Medulla oblongata (tissue), 1 donor: Measurements from ENCODE around the gene NRG3.

ENCODE experiments used
- DNase-seq: peaks from one replicate; pipeline ENCODE4 v3.0.0-alpha.2; 2015; ENCODE audit errors: extremely low spot score

The NRG3 gene

DNA sequence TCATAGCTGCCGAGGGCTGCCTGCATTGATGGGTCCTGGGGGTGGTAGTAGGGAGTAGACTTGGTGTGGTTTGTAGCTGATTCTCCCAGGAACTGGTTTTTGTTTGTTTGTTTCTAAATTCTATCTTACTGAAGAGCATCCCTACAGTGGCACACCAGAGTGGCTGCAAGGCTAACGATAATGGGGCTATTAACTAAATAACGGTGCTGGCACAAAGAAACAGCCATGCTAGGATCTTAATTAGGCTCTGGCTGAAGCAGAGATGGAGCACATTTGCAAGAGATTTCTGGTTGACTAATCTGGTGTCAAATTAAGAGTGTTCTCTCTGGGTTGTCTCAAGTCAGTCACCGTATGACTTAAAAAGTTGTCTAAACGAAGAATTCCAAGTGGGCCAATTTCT lies 590.0 kb downstream of the NRG3 start:
- DNase-seq: no peak

- DNase-seq: no peak
Measured at GRCh38 chr10:82468453-82468852, 593.5 kb downstream of the NRG3 start.

DNA sequence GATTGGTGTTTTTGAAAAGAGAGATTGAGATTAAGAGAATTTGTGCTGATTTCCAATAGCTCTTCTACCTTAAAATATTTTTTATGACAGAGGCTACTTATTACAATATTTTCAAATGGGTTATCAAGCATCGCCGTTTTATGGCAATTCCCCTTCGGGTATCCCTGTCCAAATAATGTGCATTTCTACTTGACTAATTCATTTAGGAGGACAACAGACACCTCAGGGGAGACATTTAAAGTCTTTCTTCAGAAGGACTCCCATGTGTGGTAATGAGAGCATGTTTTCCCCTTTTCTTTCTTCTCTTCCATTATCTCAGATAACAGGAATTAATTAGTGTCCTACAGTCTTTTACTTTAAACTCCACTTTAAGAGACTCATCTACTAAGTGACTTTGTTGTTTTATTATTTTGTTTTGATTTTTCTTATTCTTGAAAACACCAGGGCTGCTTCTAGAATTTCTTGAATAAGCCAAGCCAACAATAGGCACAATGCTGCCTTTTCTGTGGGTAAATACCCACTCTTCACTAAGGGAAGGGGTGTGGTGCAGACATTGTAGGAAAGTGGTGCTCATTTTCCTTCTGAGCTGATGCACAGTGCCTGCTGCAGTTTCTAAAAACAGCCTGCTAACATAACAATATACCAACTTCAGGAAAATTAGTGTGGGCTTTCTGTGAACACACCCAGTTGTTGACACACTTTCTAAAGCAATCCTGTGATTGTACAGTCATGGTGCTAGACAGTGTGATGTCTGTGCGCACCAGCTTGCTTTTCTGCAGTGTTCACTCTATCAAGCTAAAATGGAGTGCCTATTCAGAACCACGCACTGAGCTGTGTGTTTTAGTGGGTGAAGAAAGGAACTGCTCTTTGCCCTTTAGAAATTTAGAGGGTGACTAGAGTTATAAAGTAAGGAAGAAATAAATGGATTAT lies 597.7 kb downstream of the NRG3 start:
- DNase-seq: no peak

DNA sequence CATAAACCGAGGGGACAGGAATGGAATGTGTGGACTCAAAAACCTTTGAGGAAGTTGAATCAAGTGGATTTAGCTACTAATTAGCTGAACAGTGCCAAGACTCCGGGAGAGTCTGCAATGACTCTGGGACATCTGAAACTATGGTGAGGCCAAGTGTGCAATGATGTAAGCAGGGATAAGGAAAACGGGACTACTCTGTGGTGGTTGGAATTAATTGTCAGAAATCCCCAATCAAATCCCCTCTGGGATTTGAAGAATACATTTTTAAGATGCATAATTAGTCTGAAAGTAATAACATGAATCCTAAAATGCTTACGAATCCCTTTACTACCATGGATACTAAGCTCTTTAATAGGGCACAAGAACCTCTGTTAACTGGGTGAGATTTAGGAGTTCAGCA lies 602.8 kb downstream of the NRG3 start:
- DNase-seq: no peak

GRCh38 chr10:82492647-82493046 lies 617.7 kb downstream of the NRG3 start:
- DNase-seq: no peak

GRCh38 chr10:82496114-82496513 lies 621.1 kb downstream of the NRG3 start:
- DNase-seq: no peak

DNA sequence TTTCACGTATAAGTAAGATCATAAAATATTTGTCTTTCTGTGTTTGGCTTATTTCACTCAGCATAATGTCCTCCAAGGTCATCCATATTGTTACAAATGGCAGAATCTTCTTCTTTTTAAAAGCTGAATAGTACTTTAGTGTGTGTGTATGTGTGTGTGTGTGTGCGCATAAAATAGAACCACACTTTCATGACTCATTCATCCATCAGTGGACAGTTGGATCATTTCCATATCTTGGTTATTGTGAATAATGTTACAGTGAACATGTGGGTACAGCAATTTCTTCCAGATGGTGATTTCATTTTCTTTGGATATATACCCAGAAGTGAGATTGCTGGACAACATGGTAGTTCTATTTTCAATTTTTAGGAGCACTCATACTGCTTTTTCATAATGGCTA lies 622.4 kb downstream of the NRG3 start:
- DNase-seq: no peak

- peak; percentile 21 for DNase-seq
Measured at GRCh38 chr10:82498976-82499375, 624.0 kb downstream of the NRG3 start.

GRCh38 chr10:82505009-82505408 lies 630.0 kb downstream of the NRG3 start:
- DNase-seq: no peak

- no peak for DNase-seq
Measured at GRCh38 chr10:82506680-82507376, 631.8 kb downstream of the NRG3 start.

- no peak for DNase-seq
Measured at GRCh38 chr10:82515256-82515655, 640.3 kb downstream of the NRG3 start.

DNA sequence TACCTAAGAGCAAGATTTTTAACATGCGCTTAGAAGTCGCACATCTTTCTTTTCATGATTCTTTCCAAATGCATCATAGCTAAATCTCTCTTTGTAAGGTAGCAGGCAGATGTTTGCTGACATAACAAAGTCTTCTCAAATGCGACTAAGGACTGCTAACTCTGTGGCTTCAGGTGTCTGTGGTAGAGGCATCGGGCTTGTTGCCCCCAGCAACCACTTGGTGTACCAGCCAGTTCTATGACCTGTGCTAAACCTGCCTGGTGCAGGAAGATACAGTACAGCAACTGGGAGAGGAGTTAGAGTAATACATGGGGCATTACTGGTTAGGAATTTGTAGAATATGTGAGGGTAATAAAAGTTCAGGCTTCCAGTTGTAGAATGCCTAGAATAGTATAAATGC lies 654.1 kb downstream of the NRG3 start:
- DNase-seq: no peak

DNA sequence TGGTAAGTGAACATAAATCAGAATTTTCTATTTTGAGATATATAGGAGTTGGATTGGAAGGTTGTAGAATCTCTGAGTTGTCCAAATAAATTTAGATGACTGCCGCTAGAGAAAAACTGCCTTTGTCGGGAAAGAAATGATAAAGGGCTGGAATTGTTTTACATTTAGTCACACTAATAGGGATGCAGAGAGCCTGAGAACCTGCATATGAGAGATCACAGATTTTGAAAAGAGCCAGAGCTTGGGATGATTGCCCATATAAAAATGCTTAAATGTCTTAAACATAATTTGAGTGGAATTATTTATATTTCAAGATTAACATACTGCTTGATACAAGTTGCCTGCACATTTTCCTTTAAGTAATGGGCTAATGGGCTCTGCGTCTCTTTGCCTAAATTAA lies 660.5 kb downstream of the NRG3 start:
- no peak for DNase-seq

- DNase-seq: no peak
Measured at GRCh38 chr10:82536668-82537067, 661.7 kb downstream of the NRG3 start.

- DNase-seq: no peak
Measured at GRCh38 chr10:82538272-82538671, 663.3 kb downstream of the NRG3 start.

DNA sequence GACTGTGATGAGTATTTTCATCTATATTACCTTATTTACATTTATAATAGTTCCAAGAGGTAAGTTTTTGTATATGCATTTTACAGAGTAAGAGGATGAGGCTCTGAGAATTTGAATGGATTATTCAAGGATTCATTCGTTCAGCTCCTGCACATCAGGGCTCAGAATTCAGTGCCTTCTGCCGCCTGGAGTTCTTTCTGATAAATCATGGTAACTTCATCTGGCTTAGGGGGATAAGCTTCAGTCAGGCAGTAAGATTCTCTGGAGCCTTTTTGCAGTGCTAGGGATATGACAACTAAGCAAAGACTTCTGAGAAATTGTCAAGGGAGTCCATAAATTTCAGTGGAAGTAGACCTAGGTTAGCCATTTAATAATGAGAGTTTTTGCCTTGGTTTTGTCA lies 668.6 kb downstream of the NRG3 start:
- DNase-seq: no peak

DNA sequence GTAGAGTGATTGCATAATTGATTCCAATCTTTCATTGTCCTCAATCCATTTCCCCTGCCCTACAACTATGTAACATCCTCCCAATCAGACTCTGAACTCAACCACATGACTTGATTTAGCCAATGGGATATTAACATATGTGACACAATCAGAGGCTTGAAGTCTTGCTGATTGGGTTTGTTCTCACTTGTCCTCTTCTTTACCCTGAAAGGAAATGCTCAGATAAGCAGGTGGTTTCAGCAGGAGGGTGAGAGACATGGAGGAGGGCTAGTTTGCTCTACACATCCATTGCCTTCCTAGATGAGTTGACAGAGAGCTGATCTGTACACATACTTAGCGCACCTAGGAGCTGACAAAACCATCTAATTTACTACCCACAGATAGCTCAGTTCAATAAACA lies 669.4 kb downstream of the NRG3 start:
- no peak for DNase-seq

GRCh38 chr10:82551506-82551905 lies 676.5 kb downstream of the NRG3 start:
- no peak for DNase-seq

GRCh38 chr10:82552267-82552666 lies 677.3 kb downstream of the NRG3 start:
- DNase-seq: no peak

- no peak for DNase-seq
Measured at GRCh38 chr10:82554381-82554780, 679.4 kb downstream of the NRG3 start.

GRCh38 chr10:82558014-82558607 lies 683.1 kb downstream of the NRG3 start:
- no peak for DNase-seq

DNA sequence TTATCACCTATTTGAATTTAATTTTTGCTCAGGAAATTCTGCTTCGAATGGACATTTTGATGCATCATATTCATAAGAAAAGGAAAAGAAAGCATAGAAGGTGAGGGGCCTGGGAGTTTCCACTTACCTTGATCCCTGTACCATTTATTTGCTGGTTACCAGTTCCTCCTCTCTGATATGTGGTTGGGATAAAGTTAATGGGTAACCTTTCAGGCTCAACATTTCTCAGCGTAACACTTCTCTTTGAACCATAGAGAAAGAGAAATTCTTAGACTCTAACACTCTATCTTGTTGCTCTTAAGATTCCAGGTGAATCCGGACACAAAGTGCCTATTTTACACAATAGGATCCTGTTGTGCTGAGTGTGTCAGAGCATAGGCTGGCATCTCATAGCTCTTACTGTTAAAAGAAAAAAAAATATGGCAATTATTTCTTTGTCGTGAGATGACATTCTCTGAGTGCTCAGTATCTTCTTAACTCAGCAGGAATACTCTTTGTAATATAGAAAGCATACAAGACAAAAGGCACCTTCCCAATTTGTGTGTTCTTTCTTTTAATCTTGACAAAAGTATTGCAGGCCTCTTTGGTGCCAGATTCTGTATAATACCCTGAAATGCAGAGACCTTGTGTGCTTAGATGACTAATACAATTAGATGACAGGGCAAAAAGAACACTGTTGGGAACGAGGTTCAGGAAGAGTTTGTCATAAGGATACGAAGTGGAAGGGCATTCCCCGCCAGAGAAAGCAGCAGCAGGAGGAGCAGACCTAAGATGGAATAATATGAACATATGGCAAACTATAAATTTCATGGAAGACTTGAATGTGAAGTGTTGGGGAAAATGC lies 689.6 kb downstream of the NRG3 start:
- no peak for DNase-seq
